Immature natural killer cell (primary cell): ENCODE results near the gene TYRO3. TPM values are rescaled to one million over a fixed set of nuclear protein-coding genes. Genes with fewer than 3 reads are reported as not detected.
"Not testable (repeated sequence)": the region's sequence is repeated elsewhere in the genome, so short reads cannot be mapped to it uniquely, and the experiment has no call there.

ENCODE experiments used
- DNase-seq, 3 donors: peaks; one replicate each; pipeline ENCODE4 v3.0.0; 2022; ENCODE audit warnings: mixed read lengths in 1 of 3
- H3K27ac Mint-ChIP-seq, 6 donors: one replicate each; pipeline ENCODE4 v1.8.0; 2020; ENCODE audit warnings: mixed read lengths in 6 of 6, mild to moderate bottlenecking in 5 of 6, inconsistent platforms in 4 of 6, moderate library complexity in 3 of 6
- H3K27me3 Mint-ChIP-seq, 3 donors: one replicate each; pipeline ENCODE4 v1.8.0; 2020 to 2021; ENCODE audit warnings: low read depth in 3 of 3, mild to moderate bottlenecking in 3 of 3, mixed read lengths in 3 of 3, moderate library complexity in 3 of 3, inconsistent platforms in 1 of 3
- H3K36me3 Mint-ChIP-seq, 3 donors: one replicate each; pipeline ENCODE4 v1.8.0; 2020; ENCODE audit warnings: mixed read lengths in 3 of 3, inconsistent platforms in 2 of 3, mild to moderate bottlenecking in 2 of 3
- H3K4me1 Mint-ChIP-seq, 2 donors: one replicate each; pipeline ENCODE4 v1.8.0; 2020; ENCODE audit warnings: inconsistent platforms in 2 of 2, mild to moderate bottlenecking in 2 of 2, mixed read lengths in 2 of 2, moderate library complexity in 1 of 2
- H3K4me3 Mint-ChIP-seq, 5 donors: one replicate each; pipeline ENCODE4 v1.8.0; 2020; ENCODE audit warnings: mild to moderate bottlenecking in 5 of 5, mixed read lengths in 5 of 5, inconsistent platforms in 3 of 5, moderate library complexity in 3 of 5
- H3K9me3 Mint-ChIP-seq, 6 donors: one replicate each; pipeline ENCODE4 v1.8.0; 2020; ENCODE audit warnings: mild to moderate bottlenecking in 6 of 6, mixed read lengths in 6 of 6, inconsistent platforms in 4 of 6, moderate library complexity in 3 of 6
- polyA plus RNA-seq, 3 donors: library from polyadenylated mRNA; unstranded; fragments of 300-500 nt; fragmentation: Illumina TruSeq; gene quantifications; one replicate each; pipeline ENCODE4 v1.2.3, GENCODE V29; 2021

The TYRO3 gene
- polyA plus RNA-seq, 3 donors from 2014 or later = 0.38 to 0.95 TPM; not detected in 1

DNA sequence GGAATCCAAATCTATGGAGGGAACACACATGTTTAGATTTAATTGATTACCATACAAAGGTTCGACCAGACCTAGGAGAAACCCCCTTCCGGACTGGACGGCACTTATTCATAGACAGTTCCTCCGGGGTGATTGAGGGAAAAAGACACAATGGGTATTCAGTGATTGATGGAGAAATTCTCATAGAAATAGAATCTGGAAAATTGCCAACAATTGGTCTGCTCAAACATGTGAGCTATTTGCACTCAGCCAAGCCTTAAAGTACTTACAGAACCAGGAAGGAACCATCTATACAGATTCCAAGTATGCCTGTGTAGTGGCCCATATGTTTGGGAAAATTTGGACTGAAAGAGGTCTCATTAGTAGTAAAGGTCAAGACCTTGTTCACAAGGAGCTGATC lies 30.0 kb downstream of the TYRO3 start:
- H3K36me3 Mint-ChIP-seq, DNase-seq, H3K9me3 Mint-ChIP-seq, H3K4me3 Mint-ChIP-seq, H3K27ac Mint-ChIP-seq: not testable (repeated sequence)
- Mint-ChIP-seq H3K4me1 (peaks cover 6 to 11% of the 10 kb centered on the region in 2 donors), H3K27me3 (peaks cover 8 to 14% (median 8%) of the 10 kb centered on the region in 3 donors)

DNA sequence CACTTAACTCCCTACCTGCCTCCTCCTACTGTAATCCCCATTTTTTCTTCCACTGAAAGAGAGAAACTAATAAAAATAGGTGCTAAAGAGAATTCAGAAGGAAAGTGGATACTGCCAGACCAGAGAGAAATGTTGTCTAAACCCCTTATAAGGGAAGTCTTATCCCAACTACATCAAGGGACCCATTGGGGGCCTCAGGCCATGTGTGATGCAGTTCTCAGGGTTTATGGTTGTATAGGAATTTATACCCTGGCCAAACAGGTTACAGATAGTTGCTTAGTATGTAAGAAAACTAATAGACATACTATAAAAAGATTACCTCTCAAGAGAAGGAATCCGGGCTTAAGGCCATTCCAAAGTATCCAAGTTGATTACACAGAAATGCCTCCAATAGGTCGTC lies 30.6 kb downstream of the TYRO3 start:
- not testable (repeated sequence) for DNase-seq, H3K36me3 Mint-ChIP-seq, H3K27ac Mint-ChIP-seq, H3K4me3 Mint-ChIP-seq, H3K9me3 Mint-ChIP-seq
- H3K4me1 Mint-ChIP-seq = peaks cover 6 to 11% of the 10 kb centered on the region in 2 donors
- H3K27me3 Mint-ChIP-seq = peaks cover 7 to 14% (median 8%) of the 10 kb centered on the region in 3 donors

DNA sequence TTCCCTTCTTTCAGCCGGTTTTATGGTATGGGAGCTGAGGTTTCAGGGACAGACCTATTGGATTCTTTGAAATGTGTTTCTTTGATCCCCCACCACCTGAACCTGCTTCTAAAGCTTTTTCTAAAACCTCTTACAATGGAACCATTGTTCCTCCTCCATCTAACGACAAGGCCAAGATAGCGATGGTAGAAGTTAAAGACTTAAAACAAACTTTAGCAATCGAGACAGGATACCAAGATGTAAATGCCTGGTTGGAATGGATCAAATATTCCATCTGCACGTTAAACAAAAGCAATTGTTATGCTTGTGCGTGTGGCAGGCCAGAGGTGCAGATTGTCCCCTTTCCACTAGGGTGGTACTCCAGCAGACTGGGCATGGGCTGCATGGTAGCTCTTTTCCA lies 32.2 kb downstream of the TYRO3 start:
- not testable (repeated sequence) for H3K9me3 Mint-ChIP-seq, H3K36me3 Mint-ChIP-seq, H3K4me1 Mint-ChIP-seq, H3K27ac Mint-ChIP-seq, H3K4me3 Mint-ChIP-seq, DNase-seq
- H3K27me3 Mint-ChIP-seq = peaks cover 3 to 11% (median 7%) of the 10 kb centered on the region in 3 donors

DNA sequence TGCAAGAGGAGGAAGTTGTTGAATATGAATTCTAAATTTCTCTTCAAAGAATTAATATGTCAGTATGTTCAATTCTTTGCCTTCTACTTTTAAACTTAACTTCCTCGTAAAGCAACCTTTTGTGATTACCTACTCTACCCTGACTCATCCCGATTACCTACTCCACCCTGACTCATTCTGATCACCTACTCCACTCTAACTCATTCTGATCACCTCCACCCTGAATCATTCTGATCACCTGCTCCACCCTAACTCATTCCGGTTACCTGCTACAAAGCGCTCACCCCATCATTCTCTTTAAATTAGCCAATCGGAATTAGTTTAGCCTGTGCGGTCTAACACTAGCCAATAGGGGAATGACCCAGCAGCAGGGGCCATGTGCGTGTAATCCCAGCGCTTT lies 33.7 kb downstream of the TYRO3 start:
- not testable (repeated sequence) for DNase-seq, H3K27ac Mint-ChIP-seq, H3K4me3 Mint-ChIP-seq, H3K9me3 Mint-ChIP-seq, H3K27me3 Mint-ChIP-seq, H3K36me3 Mint-ChIP-seq, H3K4me1 Mint-ChIP-seq

DNA sequence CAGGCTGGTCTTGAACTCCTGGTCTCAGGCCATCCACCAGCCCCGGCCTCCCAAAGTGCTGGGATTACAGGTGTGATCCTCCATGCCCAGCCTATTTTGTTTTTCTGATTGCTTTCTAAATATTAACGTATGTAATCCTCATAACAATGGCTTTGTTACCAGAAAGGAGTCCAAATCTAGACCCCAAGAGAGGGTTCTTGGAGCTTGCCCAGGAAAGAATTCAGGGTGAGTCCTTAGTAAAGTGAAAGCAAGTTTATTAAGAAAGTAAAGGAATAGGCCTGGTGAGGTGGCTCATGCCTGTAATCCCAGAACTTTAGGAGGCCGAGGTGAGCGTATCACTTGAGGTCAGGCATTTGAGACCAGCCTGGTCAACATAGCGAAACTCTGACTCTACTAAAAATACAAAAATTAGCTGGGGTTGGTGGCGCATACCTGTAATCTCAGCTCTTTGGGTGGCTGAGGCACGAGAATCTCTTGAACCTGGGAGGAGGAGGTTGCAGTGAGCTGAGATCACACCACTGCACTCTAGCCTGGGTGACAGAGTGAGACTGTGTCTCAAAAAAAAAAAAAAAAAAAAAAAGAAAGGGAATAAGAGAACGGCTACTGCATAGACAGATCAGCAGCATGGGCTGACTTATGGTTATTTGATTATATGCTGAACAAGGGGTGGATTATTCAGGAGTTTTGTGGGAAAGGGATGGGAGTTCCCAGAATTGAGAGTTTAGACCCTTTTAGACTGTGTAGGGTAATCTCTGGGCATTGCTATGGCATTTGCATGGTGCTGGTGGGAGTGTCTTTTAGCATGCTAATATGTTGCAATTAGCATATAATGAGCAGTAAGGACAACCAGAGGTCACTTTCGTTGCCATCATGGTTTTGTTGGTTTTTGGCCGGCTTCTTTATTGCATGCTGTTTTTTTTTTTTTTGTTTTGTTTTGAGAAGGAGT lies 36.1 kb downstream of the TYRO3 start:
- Mint-ChIP-seq H3K27me3 (peaks cover 3 to 12% (median 12%) of the 10 kb centered on the region in 3 donors), H3K36me3 (no peaks in the 10 kb centered on the region), H3K4me1 (no peaks in the 10 kb centered on the region), H3K4me3 (no peak overlapping the region), H3K27ac (no peak overlapping the region), H3K9me3 (no peaks in the 10 kb centered on the region)
- no peak for DNase-seq

DNA sequence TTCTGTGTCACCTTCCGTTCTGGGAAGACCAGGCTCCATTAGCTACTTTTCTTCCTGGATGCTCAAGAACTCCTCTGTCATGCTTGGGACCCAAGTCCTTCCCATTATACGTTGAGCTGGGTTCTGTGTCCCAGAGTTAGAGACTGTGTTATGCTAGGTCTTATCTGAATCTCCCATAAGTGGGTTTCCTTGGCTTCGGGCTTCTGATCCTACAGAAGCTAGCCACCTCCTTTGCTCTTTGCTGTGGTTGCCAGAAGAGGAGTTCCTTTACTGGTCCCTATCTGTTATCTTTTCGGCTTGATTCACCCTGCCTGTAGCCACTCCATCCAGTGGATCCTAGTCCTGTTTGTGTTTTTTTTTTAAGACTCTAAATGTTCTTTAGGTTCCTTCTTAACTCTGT lies 38.0 kb downstream of the TYRO3 start:
- no peak for DNase-seq
- no peaks in the 10 kb centered on the region for H3K9me3 Mint-ChIP-seq
- peaks cover 3 to 18% (median 10%) of the 10 kb centered on the region in 3 donors for H3K27me3 Mint-ChIP-seq
- no peaks in the 10 kb centered on the region for H3K4me1 Mint-ChIP-seq
- H3K27ac Mint-ChIP-seq = no peak overlapping the region
- H3K36me3 Mint-ChIP-seq = no peaks in the 10 kb centered on the region
- no peak overlapping the region for H3K4me3 Mint-ChIP-seq

DNA sequence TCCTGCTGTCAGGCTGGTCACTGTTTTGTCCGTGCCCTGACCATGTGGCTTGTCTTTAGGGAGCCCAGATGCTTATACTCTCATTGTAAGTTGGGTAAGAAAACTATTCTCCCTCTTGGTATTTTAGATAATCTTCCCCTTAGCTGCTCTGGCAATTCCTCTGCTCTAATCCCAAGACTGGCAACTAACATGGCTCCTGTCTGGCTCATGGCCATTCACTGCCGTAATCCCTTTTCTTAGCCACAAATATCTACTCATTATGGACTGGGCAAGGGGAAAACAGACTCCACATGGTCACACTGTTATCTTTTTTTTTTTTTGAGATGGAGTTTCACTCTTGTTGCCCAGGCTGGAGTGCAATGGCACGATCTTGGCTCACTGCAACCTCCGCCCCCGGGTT lies 38.8 kb downstream of the TYRO3 start:
- Mint-ChIP-seq H3K36me3 (no peaks in the 10 kb centered on the region), H3K4me3 (no peak overlapping the region), H3K4me1 (no peaks in the 10 kb centered on the region), H3K27ac (no peak overlapping the region), H3K27me3 (peaks cover 3 to 18% (median 9%) of the 10 kb centered on the region in 3 donors), H3K9me3 (no peaks in the 10 kb centered on the region)
- no peak for DNase-seq

DNA sequence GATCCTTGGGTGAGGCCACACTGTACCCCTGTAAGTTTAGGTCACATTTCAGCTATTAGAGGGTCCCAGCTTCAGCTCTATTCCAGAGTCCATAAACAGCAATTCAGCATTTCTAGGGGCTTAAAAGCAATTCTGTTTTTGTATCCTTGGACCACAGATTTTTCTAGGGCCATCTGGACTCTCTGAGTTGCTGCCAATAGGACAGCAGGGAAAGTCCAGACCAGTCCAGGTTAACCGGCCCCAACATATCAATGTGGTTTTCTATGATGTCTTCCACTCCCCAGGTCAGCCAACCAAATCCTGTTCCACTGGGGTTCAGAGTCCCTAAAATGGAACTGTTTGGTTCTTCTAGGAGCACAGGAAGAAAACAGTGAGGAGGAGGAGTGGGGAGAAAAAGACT lies 40.0 kb downstream of the TYRO3 start:
- Mint-ChIP-seq H3K36me3 (no peaks in the 10 kb centered on the region), H3K27ac (no peak overlapping the region), H3K4me3 (no peak overlapping the region), H3K27me3 (peaks cover 2 to 14% (median 9%) of the 10 kb centered on the region in 3 donors), H3K4me1 (peaks cover 3 to 4% of the 10 kb centered on the region in 2 donors), H3K9me3 (no peaks in the 10 kb centered on the region)
- no peak for DNase-seq

DNA sequence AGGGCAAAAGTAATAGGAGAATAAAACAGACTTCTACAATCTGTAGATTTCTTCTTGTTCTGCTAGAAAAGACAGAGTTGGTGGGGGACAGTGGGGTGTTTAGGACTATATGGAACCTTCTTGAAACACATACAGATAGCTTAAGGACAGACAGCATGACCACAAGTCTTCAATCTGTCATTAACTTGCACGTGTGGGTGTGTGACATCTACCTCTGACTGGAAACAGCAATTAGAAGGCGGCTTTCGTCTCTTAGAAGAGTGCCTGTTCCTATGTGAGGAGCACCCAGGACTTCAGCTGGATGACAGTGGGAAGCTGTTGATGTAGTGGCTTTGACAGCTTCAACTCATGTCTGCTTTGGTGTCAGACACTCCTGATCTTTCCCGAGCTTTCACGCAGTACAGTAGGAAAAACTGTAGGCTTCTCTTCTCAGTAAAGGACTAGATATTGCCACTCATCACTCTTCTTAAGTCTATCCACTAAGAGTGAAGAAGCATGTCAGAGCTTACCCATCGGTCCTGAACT lies 44.5 kb downstream of the TYRO3 start:
- no peak for DNase-seq
- H3K27ac Mint-ChIP-seq = no peak overlapping the region
- H3K27me3 Mint-ChIP-seq = peaks cover 2 to 15% (median 12%) of the 10 kb centered on the region in 3 donors
- peaks cover 7 to 10% of the 10 kb centered on the region in 2 donors for H3K4me1 Mint-ChIP-seq
- H3K9me3 Mint-ChIP-seq = peaks cover 0 to 2% (median 0%) of the 10 kb centered on the region in 6 donors
- H3K4me3 Mint-ChIP-seq = no peak overlapping the region
- H3K36me3 Mint-ChIP-seq = no peaks in the 10 kb centered on the region

DNA sequence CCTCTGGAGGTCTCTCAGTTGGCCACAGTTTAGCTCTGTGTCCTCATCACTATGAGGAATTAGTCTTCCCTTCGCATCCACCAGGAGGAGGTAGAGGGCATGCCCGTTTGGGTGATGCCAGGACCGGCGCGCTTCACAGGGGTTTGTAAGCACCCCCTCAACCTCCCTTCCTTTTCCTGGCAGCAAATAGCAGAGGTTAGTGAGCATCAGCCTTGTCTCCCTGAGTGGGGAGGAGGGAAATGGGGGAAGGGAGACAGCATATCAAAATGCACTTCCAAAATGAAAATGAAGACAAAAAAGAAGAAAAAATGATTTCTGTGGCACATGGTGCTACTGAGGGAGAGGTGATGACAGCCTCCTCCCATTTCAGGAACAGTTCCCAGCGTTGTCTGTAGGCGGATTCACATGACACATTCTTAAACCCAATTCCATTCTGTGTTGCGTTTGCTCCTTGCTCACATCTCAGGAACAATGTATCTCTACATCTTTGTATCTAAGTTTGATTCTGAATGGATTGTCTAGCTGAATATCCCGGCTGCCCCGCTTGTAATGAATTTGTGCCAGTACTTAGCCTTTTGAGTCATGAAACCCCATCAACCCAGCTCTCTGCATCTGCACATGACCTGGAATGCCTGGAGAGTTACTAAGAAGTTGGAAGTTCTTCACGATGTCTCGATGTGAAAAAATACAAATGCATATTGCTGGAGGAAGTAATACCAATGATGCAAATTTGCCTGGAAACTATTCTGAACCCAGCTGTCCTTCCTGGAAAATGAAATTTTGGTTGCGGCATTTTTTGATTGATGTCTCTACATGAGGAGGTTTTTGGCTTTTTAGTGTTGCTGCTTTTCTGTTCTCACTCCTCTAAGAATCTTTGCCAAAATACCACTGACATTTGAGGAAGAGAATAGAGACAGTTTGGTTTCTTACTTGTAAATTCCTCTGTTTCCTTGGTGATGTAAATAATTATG lies 45.2 kb downstream of the TYRO3 start:
- Mint-ChIP-seq H3K4me3 (peak overlapping the region in 4 of 5 donors; percentile 45 to 65 (median 54)), H3K4me1 (peaks cover 7 to 10% of the 10 kb centered on the region in 2 donors), H3K27ac (no peak overlapping the region), H3K27me3 (peaks cover 2 to 12% (median 8%) of the 10 kb centered on the region in 3 donors), H3K36me3 (no peaks in the 10 kb centered on the region), H3K9me3 (peaks cover 0 to 2% (median 0%) of the 10 kb centered on the region in 6 donors)
- peak; percentile 39 to 52 (median 48) for DNase-seq

DNA sequence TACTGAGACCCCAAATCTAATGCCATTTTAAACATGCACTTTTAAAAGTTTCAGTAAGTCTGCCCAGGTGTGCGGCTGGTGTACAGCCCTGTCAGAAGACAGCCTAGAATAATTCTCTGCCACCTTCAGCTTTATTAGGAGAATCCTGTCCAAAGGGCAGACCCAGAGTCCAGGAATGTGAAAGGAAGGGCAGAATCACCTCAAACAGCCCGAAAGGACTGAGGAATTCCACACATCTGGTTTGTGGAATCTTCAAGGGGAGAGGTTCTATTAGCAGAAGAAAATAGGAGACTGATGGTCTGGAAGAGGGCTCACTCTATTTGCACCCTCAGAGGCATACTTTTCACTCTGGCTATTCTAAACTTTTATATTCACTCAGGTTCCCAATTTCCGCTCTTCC lies 46.6 kb downstream of the TYRO3 start:
- Mint-ChIP-seq H3K4me1 (peaks cover 7 to 10% of the 10 kb centered on the region in 2 donors), H3K9me3 (peaks cover 0 to 2% (median 0%) of the 10 kb centered on the region in 6 donors), H3K4me3 (no peak overlapping the region), H3K27ac (no peak overlapping the region), H3K36me3 (no peaks in the 10 kb centered on the region), H3K27me3 (peaks cover 2 to 10% (median 7%) of the 10 kb centered on the region in 3 donors)
- no peak for DNase-seq

DNA sequence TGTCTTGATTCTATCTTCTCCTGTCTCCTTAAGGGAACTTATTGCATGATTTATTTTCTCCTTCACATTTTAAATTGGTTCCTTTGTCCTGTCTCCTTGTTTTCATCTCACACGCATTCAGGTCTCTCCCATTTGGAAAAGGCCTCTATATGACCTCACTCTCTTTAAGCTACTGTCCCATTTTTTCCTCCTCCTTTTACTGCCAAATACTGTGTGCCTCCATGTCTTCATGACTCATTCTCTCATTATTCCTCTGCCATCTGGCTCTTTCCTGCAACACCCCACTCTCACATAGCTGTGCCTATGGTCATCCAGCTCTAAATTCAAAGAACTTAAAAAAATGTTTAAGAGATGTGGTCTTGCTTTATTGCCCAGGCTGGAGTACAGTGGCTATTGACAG lies 48.0 kb downstream of the TYRO3 start:
- H3K4me3 Mint-ChIP-seq = no peak overlapping the region
- no peak overlapping the region for H3K27ac Mint-ChIP-seq
- peaks cover 7 to 10% of the 10 kb centered on the region in 2 donors for H3K4me1 Mint-ChIP-seq
- H3K9me3 Mint-ChIP-seq = peaks cover 0 to 2% (median 0%) of the 10 kb centered on the region in 6 donors
- no peaks in the 10 kb centered on the region for H3K36me3 Mint-ChIP-seq
- no peak for DNase-seq
- H3K27me3 Mint-ChIP-seq = peaks cover 2 to 8% (median 6%) of the 10 kb centered on the region in 3 donors

DNA sequence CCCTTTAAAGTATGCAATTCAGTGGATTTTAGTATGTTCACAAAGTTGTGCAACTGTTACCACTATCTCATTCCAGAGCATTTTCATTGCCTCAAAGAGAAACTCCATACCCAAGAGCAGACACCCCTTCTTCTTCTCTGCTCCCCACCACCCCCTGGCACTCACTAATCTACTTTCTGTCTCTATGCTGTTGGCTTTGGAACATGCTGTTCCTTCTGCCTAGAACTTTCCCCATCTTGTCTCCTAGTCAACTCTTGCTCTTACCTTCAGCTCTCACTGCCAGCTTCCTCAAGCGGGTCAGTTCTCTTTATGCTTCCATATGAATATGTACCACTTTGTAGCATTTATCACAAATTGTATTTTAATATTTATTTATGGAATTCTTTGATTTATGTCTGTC lies 50.1 kb downstream of the TYRO3 start:
- Mint-ChIP-seq H3K4me3 (no peak overlapping the region), H3K9me3 (peaks cover 0 to 2% (median 0%) of the 10 kb centered on the region in 6 donors), H3K36me3 (no peaks in the 10 kb centered on the region), H3K27me3 (peaks cover 0 to 8% (median 6%) of the 10 kb centered on the region in 3 donors), H3K4me1 (peaks cover 3 to 5% of the 10 kb centered on the region in 2 donors), H3K27ac (no peak overlapping the region)
- no peak for DNase-seq
